ENCODE measurements around the gene KSR1. TPM values are rescaled to one million over a fixed set of nuclear protein-coding genes. Genes with fewer than 3 reads are reported as not detected.
A peak's percentile ranks its signal among the peaks of the same experiment; 100 is the strongest.

KSR1 gene
- total RNA-seq, 1 donor from 2014 or later, result 60.6 TPM

DNA sequence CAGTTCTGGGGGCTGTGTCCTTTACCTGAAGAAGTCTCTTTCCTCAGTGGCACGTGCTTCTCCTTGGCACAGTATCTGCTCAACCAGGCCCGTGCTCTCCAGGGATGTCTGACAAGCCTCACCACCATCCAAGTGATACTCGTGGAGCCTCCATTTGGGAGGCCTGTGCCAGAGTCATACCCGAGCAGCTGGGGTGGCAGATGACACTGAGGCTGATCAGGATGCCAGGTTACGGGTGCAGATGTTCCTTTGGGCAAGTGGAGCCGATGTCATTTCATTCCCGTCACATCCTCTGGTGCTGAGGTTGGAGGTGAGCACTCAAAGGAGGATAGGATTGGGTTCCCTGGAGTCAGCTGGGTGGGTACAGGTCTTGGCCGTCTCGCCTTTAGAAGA is 87.2 kb downstream of the KSR1 start:
- Mint-ChIP-seq H3K27me3 (ENCODE audit: low read depth) (no peaks in the 10 kb centered on the region), H3K4me3 (ENCODE audit: unreplicated experiment) (no peak overlapping the region), H3K9me3 (ENCODE audit: low read depth) (no peaks in the 10 kb centered on the region), H3K4me1 (ENCODE audit: low read depth) (peaks cover 65% of the 10 kb centered on the region), H3K36me3 (ENCODE audit: low read depth) (no peaks in the 10 kb centered on the region), H3K27ac (ENCODE audit: unreplicated experiment) (no peak overlapping the region)
- DNase-seq (ENCODE audit: low spot score), result peak; percentile 44
- TF ChIP-seq, protein P1, sequence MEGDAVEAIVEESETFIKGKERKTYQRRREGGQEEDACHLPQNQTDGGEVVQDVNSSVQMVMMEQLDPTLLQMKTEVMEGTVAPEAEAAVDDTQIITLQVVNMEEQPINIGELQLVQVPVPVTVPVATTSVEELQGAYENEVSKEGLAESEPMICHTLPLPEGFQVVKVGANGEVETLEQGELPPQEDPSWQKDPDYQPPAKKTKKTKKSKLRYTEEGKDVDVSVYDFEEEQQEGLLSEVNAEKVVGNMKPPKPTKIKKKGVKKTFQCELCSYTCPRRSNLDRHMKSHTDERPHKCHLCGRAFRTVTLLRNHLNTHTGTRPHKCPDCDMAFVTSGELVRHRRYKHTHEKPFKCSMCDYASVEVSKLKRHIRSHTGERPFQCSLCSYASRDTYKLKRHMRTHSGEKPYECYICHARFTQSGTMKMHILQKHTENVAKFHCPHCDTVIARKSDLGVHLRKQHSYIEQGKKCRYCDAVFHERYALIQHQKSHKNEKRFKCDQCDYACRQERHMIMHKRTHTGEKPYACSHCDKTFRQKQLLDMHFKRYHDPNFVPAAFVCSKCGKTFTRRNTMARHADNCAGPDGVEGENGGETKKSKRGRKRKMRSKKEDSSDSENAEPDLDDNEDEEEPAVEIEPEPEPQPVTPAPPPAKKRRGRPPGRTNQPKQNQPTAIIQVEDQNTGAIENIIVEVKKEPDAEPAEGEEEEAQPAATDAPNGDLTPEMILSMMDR (IDR thresholded peaks at IDR 0.05), result no peak

DNA sequence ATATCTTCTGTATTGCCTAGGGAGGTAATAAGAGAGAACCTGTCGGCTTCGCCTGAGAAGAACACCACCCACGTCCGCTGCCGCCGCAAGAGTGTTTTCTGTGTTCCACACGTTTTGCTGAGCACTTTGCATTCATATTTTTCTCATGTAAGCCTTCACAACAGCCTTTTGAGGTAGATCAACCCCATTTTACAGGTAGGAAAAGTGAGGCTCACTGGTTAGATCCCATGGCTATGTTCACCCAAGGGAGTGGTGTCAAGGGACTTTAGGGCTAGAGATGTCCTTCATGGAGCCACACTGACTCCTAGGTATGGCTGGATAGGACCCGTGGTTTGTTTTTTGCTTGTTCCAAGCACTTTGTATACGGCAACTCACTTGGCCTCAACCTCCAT is 87.7 kb downstream of the KSR1 start:
- no peaks in the 10 kb centered on the region for H3K36me3 Mint-ChIP-seq (ENCODE audit: low read depth)
- no peak overlapping the region for H3K27ac Mint-ChIP-seq (ENCODE audit: unreplicated experiment)
- TF ChIP-seq, protein P1 (IDR thresholded peaks at IDR 0.05), result no peak
- peaks cover 66% of the 10 kb centered on the region for H3K4me1 Mint-ChIP-seq (ENCODE audit: low read depth)
- no peaks in the 10 kb centered on the region for H3K9me3 Mint-ChIP-seq (ENCODE audit: low read depth)
- no peaks in the 10 kb centered on the region for H3K27me3 Mint-ChIP-seq (ENCODE audit: low read depth)
- peak; percentile 44 for DNase-seq (ENCODE audit: low spot score)
- no peak overlapping the region for H3K4me3 Mint-ChIP-seq (ENCODE audit: unreplicated experiment)

DNA sequence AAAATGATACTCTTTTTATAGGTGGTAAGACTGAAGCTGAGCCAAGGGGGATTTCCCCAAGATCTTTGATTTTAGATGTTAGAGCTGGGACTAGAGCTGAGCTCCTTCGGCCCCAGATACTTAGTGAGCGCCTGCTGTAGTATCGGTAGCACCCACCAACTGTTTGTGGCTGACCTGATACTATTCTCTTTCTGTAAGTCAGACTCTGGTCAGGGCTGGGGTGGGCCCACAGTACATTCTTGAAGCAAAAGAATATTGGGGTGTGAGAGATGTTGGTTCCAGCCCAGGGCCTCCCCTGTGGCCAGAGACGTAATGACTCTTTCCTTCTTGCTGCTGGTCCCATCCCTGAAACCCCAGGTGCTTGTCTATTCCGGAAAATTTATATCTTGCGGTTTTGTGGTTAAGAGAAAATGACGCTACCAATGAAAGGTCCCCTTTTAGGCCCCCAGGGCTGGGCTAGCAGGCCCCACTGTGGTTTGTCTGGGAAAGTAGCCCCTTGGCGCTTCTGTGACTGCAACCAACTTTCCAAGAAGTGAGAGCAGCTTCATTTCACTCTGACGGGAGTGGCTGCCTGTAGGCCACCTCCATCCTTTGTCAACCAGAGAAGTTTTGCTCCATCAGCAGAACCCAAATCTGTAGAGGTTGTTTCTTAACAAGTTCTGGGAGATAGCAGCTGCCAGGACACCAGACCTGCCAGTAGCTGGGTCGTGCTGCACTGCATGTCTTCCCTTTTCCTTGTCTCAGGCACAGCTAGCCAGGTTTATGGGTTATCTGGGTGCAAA is 88.3 kb downstream of the KSR1 start:
- peaks cover 68% of the 10 kb centered on the region for H3K4me1 Mint-ChIP-seq (ENCODE audit: low read depth)
- peak; percentile 32 for DNase-seq (ENCODE audit: low spot score)
- no peak overlapping the region for H3K27ac Mint-ChIP-seq (ENCODE audit: unreplicated experiment)
- H3K9me3 Mint-ChIP-seq (ENCODE audit: low read depth), result no peaks in the 10 kb centered on the region
- TF ChIP-seq, protein P1 (IDR thresholded peaks at IDR 0.05), result no peak
- H3K27me3 Mint-ChIP-seq (ENCODE audit: low read depth), result no peaks in the 10 kb centered on the region
- no peaks in the 10 kb centered on the region for H3K36me3 Mint-ChIP-seq (ENCODE audit: low read depth)
- no peak overlapping the region for H3K4me3 Mint-ChIP-seq (ENCODE audit: unreplicated experiment)

DNA sequence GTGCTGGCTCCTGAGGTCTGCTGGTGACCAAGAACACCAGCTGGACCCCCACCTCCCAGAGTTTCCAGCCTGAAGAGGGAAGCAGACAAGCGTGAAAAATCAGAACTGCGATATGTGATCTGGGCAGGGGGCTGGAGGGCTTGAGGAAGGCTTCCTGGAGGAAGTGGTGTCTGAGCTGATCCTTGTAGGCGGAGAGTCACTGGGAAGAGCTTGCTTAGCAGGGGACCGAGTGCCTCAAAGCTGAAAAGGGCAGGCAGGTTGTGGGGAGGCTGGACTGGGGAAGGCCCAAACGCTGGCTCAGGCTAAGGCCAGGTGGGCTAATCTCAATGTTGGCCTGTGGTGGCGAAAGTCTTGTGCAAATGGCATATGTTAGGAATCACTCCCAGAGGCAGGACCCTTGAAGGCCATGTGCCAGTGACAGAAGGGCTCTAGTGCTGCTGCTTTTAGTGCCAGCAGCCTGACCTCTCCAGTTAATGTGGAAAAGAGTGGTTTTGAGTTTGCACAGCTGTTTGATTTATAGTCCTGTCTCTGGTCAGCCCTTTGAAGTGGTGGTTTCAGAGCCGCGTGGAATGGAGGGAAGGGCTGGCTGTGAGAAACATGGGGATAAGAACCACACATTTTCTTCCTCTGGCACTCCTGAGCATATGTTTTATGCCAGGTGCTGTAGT is 89.4 kb downstream of the KSR1 start:
- Mint-ChIP-seq H3K9me3 (ENCODE audit: low read depth) (no peaks in the 10 kb centered on the region), H3K4me3 (ENCODE audit: unreplicated experiment) (no peak overlapping the region), H3K4me1 (ENCODE audit: low read depth) (peaks cover 60% of the 10 kb centered on the region), H3K27me3 (ENCODE audit: low read depth) (no peaks in the 10 kb centered on the region), H3K36me3 (ENCODE audit: low read depth) (no peaks in the 10 kb centered on the region), H3K27ac (ENCODE audit: unreplicated experiment) (peak overlapping the region; percentile 96)
- TF ChIP-seq, protein P1 (IDR thresholded peaks at IDR 0.05), result no peak
- peak; percentile 49 for DNase-seq (ENCODE audit: low spot score)

DNA sequence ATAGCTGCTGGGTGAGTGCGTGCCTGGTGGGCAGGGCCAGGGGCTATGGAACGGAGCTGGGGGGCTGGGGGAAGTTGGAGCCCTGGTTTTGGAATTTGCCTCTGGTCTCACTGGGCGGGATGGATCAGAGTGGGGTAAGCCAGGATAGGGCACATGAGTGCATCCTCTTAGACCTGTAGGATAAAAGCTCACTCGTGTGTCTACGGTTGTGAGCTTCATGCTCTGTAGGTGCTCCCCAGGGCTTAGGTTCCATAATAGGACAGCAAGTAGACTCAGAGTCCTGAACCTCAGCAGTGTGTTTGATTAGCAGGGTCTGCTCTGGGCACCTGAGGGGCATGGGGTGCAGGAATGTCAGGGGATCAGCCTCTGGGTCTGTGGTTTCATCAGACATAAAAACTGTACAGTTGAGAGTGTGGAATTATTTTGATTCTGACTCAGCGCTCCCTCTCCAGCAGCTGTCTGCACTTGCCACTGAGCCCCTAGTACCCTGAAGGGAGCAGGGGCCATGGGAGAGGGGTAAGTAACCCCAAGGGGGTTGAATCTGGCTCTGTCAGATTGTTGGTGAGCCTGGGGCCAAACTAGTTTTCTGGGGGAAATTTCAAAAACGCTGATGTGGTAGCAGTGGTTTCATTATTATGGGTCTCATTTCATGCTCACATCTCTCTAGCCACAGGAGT is 90.5 kb downstream of the KSR1 start:
- H3K27me3 Mint-ChIP-seq (ENCODE audit: low read depth), result no peaks in the 10 kb centered on the region
- DNase-seq (ENCODE audit: low spot score), result peak; percentile 49
- peak overlapping the region; percentile 96 for H3K27ac Mint-ChIP-seq (ENCODE audit: unreplicated experiment)
- peaks cover 56% of the 10 kb centered on the region for H3K4me1 Mint-ChIP-seq (ENCODE audit: low read depth)
- H3K9me3 Mint-ChIP-seq (ENCODE audit: low read depth), result no peaks in the 10 kb centered on the region
- TF ChIP-seq, protein P1 (IDR thresholded peaks at IDR 0.05), result no peak
- peak overlapping the region; percentile 58 for H3K4me3 Mint-ChIP-seq (ENCODE audit: unreplicated experiment)
- H3K36me3 Mint-ChIP-seq (ENCODE audit: low read depth), result peaks cover 3% of the 10 kb centered on the region
